MCF 10A (cell line): ENCODE data around the gene CCDC183. TPM values are rescaled to one million over a fixed set of nuclear protein-coding genes. Genes with fewer than 3 reads are reported as not detected.

Experiments used
- BruUV-seq: library from RNA; stranded (reverse); fragments of 400-500 nt; replicated peaks from 2 replicates; lab custom pipeline; 2021; lab: Mats Ljungman, UMichigan
- CTCF ChIA-PET: fragments of 300-600 bp; sonication (Branson Sonifier 250); formaldehyde crosslinking; extraction: SDS; loops from one replicate; lab custom pipeline; 2021; ENCODE audit warnings: antibody characterized with exemption, inconsistent platforms; lab: Yijun Ruan, JAX
- POLR2A ChIA-PET: fragments of 300-600, 350-650 bp; sonication (Branson Sonifier 250); formaldehyde crosslinking; extraction: SDS; loops from one replicate; lab custom pipeline; 2020; ENCODE audit warnings: antibody characterized with exemption, inconsistent platforms; lab: Yijun Ruan, JAX
- DNase-seq: peaks from one replicate; pipeline ENCODE4 v3.0.0-alpha.2; 2018; ENCODE audit not compliant: unreplicated experiment
- H3K27ac Mint-ChIP-seq: one replicate; pipeline ENCODE4 v1.8.0; 2022; ENCODE audit warnings: mild to moderate bottlenecking, low read depth, mixed read lengths; ENCODE audit not compliant: unreplicated experiment
- H3K27me3 Mint-ChIP-seq: one replicate; pipeline ENCODE4 v1.8.0; 2022; ENCODE audit warnings: mixed read lengths; ENCODE audit not compliant: insufficient read depth, unreplicated experiment
- H3K36me3 Mint-ChIP-seq: one replicate; pipeline ENCODE4 v1.8.0; 2022; ENCODE audit warnings: mild to moderate bottlenecking, moderate library complexity, mixed read lengths; ENCODE audit not compliant: insufficient read depth, unreplicated experiment
- H3K4me1 Mint-ChIP-seq: one replicate; pipeline ENCODE4 v1.8.0; 2022; ENCODE audit warnings: mixed read lengths; ENCODE audit not compliant: insufficient read depth, unreplicated experiment
- H3K4me3 Mint-ChIP-seq: one replicate; pipeline ENCODE4 v1.8.0; 2022; ENCODE audit warnings: mild to moderate bottlenecking, moderate library complexity, mixed read lengths; ENCODE audit not compliant: unreplicated experiment
- H3K9me3 Mint-ChIP-seq: one replicate; pipeline ENCODE4 v1.8.0; 2022; ENCODE audit warnings: mixed read lengths; ENCODE audit not compliant: unreplicated experiment
- CTCF ChIP-seq: fragments of 200-600 bp; IDR thresholded peaks from one replicate; pipeline ENCODE4 v1.8.0; 2022; ENCODE audit warnings: antibody characterized with exemption, mild to moderate bottlenecking; ENCODE audit not compliant: unreplicated experiment
- intact Hi-C: fragments of 100-400 bp; cut with micrococcal nuclease; formaldehyde crosslinking; loops from 2 replicates; pipeline ENCODE4 v1.14.1; 2022
- total RNA-seq: library from RNA; stranded (reverse); gene quantifications from 2 replicates; pipeline ENCODE4 v1.2.3, GENCODE V29; 2022

CCDC183 gene
- total RNA-seq, 1 experiment from 2014 or later, result 0.26 TPM

- DNase-seq, result peak; percentile 13
- CTCF ChIA-PET, result interaction anchor here (0.6 to 3.1 kb wide), 5 partner anchors 9 to 295 kb away, joined by 3 to 11 read pairs (median 4); no protein-coding TSS in a partner anchor
- Mint-ChIP-seq H3K4me3 (no peak overlapping the region), H3K9me3 (no peaks in the 10 kb centered on the region), H3K36me3 (no peaks in the 10 kb centered on the region), H3K27ac (no peak overlapping the region), H3K4me1 (peaks cover 7% of the 10 kb centered on the region), H3K27me3 (no peaks in the 10 kb centered on the region)
- no TSS peak for BruUV-seq
- POLR2A ChIA-PET, result no interaction called here
- intact Hi-C loops, result no loop called here
- peak; percentile 37 for TF ChIP-seq CTCF
Measured at GRCh38 chr9:136769710-136770191, 26.4 kb upstream of the CCDC183 start.

DNA sequence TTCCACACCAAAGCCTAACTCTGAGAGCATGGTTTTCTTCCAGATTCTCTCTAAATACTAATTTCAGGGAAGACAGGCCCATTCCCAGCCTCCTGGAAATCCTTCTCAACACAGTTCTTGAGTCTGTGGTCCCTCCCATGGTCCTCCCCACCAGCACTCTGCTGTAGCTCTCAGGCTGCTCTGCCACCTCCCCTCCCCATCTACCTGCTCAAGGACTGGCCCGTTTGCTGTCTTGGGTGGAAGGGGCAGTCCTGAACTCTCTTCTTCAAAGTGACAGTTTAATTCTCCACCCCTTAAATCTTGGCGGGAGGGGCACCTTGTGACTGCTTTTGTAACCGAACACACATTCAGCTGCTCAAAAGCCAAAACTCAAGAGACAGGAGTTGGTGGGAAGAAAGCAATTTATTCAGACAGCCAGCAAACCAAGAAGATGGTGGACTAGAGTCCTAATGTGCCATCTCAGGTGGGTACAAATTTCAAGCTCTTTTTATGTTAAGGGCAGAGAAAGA is 24.2 kb upstream of the CCDC183 start:
- no TSS peak for BruUV-seq
- Mint-ChIP-seq H3K4me1 (peaks cover 2% of the 10 kb centered on the region), H3K27ac (no peak overlapping the region), H3K27me3 (peaks cover 5% of the 10 kb centered on the region), H3K4me3 (no peak overlapping the region), H3K36me3 (no peaks in the 10 kb centered on the region), H3K9me3 (no peaks in the 10 kb centered on the region)
- ChIA-PET POLR2A (interaction anchor here (0.6 to 0.7 kb wide), 4 partner anchors 8 to 77 kb away, joined by 3 read pairs; no protein-coding TSS in a partner anchor), CTCF (interaction anchor here (1.2 to 3.1 kb wide), 2 partner anchors 16 to 44 kb away, joined by 5 to 11 read pairs; no protein-coding TSS in a partner anchor)
- intact Hi-C loops, result no loop called here
- DNase-seq, result no peak
- no peak for TF ChIP-seq CTCF

GRCh38 chr9:136773386-136774044 is 22.6 kb upstream of the CCDC183 start:
- no peak for DNase-seq
- Mint-ChIP-seq H3K27me3 (peaks cover 21% of the 10 kb centered on the region), H3K4me1 (no peaks in the 10 kb centered on the region), H3K36me3 (no peaks in the 10 kb centered on the region), H3K4me3 (no peak overlapping the region), H3K9me3 (no peaks in the 10 kb centered on the region), H3K27ac (no peak overlapping the region)
- intact Hi-C loops, result no loop called here
- no peak for TF ChIP-seq CTCF
- BruUV-seq, result no TSS peak
- POLR2A ChIA-PET, result no interaction called here
- CTCF ChIA-PET, result interaction anchor here (1.1 to 1.9 kb wide), 3 partner anchors 9 to 15 kb away, joined by 3 to 9 read pairs (median 3); partner anchors contain the start of genes LCN15 and LCN8

GRCh38 chr9:136774416-136775045 is 21.6 kb upstream of the CCDC183 start:
- Mint-ChIP-seq H3K27me3 (peaks cover 31% of the 10 kb centered on the region), H3K36me3 (no peaks in the 10 kb centered on the region), H3K27ac (no peak overlapping the region), H3K4me3 (no peak overlapping the region), H3K4me1 (no peaks in the 10 kb centered on the region), H3K9me3 (no peaks in the 10 kb centered on the region)
- ChIA-PET CTCF (interaction anchor here (0.7 to 1.9 kb wide), 6 partner anchors 9 to 290 kb away, joined by 3 to 9 read pairs (median 3); partner anchors contain the start of genes LCN15 and LCN8), POLR2A (interaction anchor here (0.5 to 0.6 kb wide), 2 partner anchors 33 to 142 kb away, joined by 3 read pairs; no protein-coding TSS in a partner anchor)
- TF ChIP-seq CTCF, result no peak
- DNase-seq, result no peak
- intact Hi-C loops, result no loop called here
- BruUV-seq, result no TSS peak
